Measurements from ENCODE around the gene AADAC. TPM values are rescaled to one million over a fixed set of nuclear protein-coding genes. Genes with fewer than 3 reads are reported as not detected.

AADAC gene
- total and polyA plus RNA-seq, 2 of the 13 experiments (the other 11 are each of a cell fraction or from before 2014, with no cell fraction given), result 0.87 to 1.5 TPM

DNA sequence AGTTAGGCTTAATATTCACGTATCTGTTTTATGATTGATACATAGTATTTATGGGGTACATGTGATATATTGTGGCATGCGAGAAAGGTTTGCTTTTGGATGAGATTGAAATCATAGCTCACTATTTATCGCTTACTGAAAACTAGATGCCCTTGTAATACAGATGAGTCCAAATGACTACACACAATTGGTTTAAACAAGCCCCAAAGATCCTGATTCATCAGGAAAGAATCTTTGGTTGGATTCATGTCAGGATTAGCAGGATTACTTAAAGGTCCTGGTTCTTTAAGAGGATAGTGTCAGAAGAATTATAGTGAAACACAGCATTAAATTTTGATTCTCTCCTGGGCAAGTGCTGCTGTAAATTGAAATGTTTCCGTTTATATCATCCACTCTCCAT, 18.6 kb upstream of the AADAC start (continued):
- TF ChIP-seq, protein P1, sequence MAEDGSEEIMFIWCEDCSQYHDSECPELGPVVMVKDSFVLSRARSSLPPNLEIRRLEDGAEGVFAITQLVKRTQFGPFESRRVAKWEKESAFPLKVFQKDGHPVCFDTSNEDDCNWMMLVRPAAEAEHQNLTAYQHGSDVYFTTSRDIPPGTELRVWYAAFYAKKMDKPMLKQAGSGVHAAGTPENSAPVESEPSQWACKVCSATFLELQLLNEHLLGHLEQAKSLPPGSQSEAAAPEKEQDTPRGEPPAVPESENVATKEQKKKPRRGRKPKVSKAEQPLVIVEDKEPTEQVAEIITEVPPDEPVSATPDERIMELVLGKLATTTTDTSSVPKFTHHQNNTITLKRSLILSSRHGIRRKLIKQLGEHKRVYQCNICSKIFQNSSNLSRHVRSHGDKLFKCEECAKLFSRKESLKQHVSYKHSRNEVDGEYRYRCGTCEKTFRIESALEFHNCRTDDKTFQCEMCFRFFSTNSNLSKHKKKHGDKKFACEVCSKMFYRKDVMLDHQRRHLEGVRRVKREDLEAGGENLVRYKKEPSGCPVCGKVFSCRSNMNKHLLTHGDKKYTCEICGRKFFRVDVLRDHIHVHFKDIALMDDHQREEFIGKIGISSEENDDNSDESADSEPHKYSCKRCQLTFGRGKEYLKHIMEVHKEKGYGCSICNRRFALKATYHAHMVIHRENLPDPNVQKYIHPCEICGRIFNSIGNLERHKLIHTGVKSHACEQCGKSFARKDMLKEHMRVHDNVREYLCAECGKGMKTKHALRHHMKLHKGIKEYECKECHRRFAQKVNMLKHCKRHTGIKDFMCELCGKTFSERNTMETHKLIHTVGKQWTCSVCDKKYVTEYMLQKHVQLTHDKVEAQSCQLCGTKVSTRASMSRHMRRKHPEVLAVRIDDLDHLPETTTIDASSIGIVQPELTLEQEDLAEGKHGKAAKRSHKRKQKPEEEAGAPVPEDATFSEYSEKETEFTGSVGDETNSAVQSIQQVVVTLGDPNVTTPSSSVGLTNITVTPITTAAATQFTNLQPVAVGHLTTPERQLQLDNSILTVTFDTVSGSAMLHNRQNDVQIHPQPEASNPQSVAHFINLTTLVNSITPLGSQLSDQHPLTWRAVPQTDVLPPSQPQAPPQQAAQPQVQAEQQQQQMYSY (CRISPR knock-in tag; IDR thresholded peaks at IDR 0.05), result no peak
- TF ChIP-seq, protein P2, sequence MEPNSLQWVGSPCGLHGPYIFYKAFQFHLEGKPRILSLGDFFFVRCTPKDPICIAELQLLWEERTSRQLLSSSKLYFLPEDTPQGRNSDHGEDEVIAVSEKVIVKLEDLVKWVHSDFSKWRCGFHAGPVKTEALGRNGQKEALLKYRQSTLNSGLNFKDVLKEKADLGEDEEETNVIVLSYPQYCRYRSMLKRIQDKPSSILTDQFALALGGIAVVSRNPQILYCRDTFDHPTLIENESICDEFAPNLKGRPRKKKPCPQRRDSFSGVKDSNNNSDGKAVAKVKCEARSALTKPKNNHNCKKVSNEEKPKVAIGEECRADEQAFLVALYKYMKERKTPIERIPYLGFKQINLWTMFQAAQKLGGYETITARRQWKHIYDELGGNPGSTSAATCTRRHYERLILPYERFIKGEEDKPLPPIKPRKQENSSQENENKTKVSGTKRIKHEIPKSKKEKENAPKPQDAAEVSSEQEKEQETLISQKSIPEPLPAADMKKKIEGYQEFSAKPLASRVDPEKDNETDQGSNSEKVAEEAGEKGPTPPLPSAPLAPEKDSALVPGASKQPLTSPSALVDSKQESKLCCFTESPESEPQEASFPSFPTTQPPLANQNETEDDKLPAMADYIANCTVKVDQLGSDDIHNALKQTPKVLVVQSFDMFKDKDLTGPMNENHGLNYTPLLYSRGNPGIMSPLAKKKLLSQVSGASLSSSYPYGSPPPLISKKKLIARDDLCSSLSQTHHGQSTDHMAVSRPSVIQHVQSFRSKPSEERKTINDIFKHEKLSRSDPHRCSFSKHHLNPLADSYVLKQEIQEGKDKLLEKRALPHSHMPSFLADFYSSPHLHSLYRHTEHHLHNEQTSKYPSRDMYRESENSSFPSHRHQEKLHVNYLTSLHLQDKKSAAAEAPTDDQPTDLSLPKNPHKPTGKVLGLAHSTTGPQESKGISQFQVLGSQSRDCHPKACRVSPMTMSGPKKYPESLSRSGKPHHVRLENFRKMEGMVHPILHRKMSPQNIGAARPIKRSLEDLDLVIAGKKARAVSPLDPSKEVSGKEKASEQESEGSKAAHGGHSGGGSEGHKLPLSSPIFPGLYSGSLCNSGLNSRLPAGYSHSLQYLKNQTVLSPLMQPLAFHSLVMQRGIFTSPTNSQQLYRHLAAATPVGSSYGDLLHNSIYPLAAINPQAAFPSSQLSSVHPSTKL (CRISPR knock-in tag; IDR thresholded peaks at IDR 0.05), result no peak
- no peak for TF ChIP-seq PTBP1 (IDR thresholded peaks at IDR 0.05; ENCODE audit: low read depth, low read length, poor library complexity, severe bottlenecking)
- TF ChIP-seq, protein P3, sequence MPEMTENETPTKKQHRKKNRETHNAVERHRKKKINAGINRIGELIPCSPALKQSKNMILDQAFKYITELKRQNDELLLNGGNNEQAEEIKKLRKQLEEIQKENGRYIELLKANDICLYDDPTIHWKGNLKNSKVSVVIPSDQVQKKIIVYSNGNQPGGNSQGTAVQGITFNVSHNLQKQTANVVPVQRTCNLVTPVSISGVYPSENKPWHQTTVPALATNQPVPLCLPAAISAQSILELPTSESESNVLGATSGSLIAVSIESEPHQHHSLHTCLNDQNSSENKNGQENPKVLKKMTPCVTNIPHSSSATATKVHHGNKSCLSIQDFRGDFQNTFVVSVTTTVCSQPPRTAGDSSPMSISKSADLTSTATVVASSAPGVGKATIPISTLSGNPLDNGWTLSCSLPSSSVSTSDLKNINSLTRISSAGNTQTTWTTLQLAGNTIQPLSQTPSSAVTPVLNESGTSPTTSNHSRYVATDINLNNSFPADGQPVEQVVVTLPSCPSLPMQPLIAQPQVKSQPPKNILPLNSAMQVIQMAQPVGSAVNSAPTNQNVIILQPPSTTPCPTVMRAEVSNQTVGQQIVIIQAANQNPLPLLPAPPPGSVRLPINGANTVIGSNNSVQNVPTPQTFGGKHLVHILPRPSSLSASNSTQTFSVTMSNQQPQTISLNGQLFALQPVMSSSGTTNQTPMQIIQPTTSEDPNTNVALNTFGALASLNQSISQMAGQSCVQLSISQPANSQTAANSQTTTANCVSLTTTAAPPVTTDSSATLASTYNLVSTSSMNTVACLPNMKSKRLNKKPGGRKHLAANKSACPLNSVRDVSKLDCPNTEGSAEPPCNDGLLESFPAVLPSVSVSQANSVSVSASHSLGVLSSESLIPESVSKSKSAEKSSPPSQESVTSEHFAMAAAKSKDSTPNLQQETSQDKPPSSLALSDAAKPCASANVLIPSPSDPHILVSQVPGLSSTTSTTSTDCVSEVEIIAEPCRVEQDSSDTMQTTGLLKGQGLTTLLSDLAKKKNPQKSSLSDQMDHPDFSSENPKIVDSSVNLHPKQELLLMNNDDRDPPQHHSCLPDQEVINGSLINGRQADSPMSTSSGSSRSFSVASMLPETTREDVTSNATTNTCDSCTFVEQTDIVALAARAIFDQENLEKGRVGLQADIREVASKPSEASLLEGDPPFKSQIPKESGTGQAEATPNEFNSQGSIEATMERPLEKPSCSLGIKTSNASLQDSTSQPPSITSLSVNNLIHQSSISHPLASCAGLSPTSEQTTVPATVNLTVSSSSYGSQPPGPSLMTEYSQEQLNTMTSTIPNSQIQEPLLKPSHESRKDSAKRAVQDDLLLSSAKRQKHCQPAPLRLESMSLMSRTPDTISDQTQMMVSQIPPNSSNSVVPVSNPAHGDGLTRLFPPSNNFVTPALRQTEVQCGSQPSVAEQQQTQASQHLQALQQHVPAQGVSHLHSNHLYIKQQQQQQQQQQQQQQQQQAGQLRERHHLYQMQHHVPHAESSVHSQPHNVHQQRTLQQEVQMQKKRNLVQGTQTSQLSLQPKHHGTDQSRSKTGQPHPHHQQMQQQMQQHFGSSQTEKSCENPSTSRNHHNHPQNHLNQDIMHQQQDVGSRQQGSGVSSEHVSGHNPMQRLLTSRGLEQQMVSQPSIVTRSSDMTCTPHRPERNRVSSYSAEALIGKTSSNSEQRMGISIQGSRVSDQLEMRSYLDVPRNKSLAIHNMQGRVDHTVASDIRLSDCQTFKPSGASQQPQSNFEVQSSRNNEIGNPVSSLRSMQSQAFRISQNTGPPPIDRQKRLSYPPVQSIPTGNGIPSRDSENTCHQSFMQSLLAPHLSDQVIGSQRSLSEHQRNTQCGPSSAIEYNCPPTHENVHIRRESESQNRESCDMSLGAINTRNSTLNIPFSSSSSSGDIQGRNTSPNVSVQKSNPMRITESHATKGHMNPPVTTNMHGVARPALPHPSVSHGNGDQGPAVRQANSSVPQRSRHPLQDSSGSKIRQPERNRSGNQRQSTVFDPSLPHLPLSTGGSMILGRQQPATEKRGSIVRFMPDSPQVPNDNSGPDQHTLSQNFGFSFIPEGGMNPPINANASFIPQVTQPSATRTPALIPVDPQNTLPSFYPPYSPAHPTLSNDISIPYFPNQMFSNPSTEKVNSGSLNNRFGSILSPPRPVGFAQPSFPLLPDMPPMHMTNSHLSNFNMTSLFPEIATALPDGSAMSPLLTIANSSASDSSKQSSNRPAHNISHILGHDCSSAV (CRISPR knock-in tag; IDR thresholded peaks at IDR 0.05; ENCODE audit: borderline replicate concordance), result no peak
